Measurements from ENCODE around the gene SLC37A1.
"Not testable (repeated sequence)": the region's sequence is repeated elsewhere in the genome, so short reads cannot be mapped to it uniquely, and the experiment has no call there.

SLC37A1 gene

DNA sequence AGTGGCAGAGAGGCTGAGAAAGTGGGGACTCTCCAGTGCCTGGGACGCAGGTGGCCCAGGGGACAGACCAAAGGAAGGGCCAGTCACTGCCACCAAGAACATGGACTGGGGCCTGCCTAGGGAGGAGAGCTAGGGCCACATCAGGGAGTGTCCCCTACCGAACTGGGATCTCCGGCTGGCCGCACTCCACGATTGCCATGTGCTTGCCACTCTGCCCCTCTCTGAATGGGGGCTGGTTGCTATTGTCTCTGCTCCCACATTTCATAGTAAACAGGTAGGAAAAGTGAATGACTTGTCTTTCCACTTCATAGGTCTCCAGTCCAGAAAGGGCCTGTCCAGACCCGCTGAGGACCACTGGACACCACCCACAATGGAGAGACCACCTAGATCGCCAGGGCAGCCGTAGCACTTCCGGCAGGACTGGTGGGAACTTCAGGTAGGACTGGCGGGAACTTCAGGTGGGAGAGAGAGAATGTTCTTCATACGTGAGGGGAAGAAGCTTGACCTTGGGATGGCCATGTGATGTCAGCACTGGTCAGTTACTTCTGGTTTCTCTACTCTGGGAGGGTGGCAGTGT, 84.6 kb downstream of the SLC37A1 start:
- DNase-seq = no peak

DNA sequence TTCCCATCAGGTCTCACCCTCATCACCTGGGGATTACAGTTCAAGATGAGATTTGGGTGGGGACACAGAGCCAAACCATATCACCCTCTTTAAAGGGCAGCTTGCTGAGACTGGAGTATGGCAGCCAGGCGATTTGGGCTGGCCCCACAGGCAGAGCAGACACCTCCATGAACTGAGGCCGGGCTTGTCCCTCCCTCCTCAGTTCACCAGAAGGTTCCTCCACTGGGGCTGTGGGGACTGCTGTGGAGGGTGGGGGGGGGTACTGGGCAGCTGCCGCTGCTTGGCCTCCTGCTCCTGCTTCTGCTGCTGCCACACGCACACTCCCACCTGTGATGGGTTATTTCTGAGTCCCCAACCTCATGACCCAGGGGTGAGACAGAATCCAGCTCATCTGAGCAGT, 85.8 kb downstream of the SLC37A1 start:
- DNase-seq = no peak

DNA sequence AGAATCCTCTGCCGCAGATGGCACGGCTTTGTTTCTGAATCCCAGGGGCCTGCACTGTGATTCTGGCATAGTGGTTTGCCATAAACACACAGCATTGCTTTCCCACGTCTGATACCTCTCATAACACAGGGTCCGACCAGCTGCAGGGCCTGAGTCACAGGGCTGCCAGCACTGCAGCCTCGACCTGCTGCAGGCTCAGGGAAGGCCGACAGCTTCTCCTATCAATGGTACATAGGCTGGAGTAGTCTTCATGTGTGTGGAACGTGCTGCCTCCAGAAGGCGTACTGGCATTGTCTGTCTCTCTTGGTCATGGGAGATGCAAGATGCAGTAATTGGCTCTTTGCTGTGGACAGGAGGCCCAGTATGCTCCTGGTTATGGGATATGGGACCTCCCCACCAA, 86.3 kb downstream of the SLC37A1 start:
- DNase-seq = no peak

DNA sequence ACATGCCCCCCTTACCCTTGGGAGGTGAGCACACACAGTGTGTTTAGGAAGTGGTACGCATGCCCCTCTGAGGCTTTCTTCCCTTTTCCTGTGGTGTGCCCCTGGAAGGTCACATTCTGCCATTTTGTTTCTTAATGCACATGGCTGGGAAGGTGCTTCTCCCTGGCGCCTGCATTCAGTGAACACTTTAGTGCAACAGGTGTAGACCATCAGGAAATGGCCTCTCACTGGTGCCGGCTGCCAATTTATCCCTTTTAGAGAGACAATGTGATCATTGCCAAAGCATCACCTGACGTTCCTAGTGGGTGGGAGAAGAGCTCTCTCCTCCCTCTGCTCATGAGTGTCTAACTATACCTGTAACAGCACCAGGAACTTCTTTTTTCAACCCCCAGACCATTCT, 88.0 kb downstream of the SLC37A1 start:
- DNase-seq = no peak

DNA sequence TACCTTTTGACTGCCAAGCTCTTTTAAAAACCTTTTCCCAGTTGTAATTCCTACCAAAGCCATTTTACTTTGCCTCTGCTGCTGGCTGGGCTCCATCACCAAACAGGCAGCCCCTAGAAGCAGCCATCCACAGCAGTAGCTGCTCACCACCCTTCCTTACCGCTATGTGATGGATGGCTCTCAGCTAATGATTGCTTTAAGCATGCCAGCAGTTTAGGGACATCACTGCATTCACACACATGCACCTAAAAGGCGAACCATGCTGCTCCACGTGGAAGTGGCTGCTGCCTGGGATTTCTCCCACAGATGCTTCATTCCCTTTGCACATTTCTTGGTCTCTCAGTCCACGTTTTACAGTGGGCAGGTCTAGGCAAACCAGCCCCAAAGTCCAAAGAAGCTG, 93.5 kb downstream of the SLC37A1 start:
- no peak for DNase-seq

GRCh38 chr21:42607525-42608102, 94.0 kb downstream of the SLC37A1 start:
- DNase-seq = no peak

- DNase-seq = no peak
These were observed 94.8 kb downstream of the SLC37A1 start for GRCh38 chr21:42608446-42608845.

- no peak for DNase-seq
These were observed 96.2 kb downstream of the SLC37A1 start for GRCh38 chr21:42609811-42610210.

DNA sequence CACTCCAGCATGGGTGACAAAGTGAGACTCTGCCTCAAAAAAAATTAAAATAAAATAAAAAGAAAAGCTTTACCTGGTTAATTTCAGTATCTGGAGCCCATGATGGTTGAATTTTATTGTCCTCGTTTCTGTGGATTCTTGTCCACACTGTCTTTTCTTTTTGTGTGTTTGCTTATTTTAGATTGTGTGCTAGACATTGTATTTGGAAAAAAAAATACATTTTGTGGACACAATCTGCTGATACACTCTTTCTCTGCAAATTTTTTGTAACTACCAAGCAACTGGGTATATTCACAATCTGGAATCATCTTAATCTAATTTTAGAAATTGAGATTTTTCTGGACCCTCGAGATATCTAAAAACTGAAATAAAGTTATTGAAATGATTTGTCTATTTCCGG, 98.2 kb downstream of the SLC37A1 start:
- no peak for DNase-seq

DNA sequence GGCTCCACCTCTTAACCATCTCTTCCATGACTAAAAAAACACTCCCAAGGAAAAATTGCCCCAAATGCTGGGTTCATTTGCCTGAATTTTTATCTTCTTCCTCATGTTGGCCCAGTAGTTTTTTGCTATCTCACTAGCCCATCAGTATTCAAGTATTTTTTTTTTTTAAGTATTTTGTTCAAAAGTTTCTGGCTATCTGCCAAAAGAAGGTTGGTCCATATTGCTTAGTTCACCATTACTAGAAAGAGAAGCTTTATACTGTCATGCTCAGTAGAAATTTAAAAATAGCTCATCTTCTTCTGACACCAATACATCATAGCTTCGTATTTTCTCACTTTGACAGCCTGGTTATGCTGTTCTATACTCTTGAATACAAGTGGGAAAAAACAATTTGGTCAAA, 98.7 kb downstream of the SLC37A1 start:
- no peak for DNase-seq

- DNase-seq = no peak
These were observed 100.1 kb downstream of the SLC37A1 start for GRCh38 chr21:42613756-42614155.

GRCh38 chr21:42614396-42614795, 100.7 kb downstream of the SLC37A1 start:
- DNase-seq = no peak

DNA sequence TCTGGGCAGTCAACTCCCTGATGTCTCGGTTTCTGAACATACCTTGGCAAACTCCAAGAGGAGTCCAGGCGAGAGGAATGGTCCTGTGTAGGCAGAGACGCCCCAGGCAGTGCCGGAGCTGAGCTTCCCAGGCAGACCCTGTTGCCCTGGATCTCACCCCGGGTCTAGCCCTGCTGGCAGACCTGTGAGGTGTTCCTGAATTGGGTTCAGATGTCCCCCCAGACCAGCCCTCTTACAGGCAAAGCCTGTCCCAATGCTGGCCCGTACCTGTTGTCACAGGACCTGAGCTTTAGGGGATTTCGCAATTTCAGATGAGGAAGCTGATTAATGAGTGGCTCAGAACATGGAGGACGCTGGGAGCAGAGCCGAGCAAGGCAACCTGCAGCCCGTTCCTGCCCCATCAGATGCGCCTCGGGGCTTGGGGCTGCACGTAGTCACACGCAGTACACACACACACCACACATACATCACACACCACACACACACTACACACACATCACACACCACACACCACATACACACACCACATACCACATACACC, 101.2 kb downstream of the SLC37A1 start:
- no peak for DNase-seq

GRCh38 chr21:42615377-42615776, 101.7 kb downstream of the SLC37A1 start:
- DNase-seq = not testable (repeated sequence)

DNA sequence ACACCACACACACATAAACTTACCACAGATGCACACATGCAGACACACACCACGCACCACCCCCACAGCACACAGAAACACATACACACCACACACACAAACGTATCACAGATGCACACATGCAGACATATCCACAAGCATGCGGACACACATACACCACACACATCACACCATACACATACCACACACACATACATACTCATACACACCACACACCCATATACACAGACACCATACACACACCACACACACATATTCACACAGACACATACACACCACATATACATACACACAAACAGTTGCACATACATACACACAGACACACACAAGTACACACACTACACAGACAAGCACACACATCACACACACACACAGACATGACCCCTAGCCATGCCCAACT, 102.3 kb downstream of the SLC37A1 start:
- no peak for DNase-seq

DNA sequence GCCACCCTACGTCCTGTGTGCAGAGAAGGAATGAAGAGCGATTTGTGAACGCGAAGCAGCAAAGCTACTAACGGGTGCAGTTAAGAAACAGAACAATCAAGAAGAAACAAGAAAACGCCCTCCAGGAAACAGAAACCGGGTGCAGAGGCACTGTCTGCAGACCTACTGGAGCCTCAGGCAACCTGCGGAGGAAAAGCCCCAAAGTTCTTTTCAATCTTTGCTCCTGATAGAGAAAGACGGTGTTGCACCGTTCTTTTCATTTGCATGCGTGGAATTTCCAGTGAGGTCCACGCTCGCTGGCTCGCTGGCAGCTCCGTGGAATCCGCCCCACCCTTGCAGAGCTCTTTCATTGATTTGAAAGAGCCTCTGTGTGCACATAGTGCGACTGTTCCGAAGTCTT, 102.8 kb downstream of the SLC37A1 start:
- no peak for DNase-seq

GRCh38 chr21:42616941-42617340, 103.3 kb downstream of the SLC37A1 start:
- DNase-seq = no peak

DNA sequence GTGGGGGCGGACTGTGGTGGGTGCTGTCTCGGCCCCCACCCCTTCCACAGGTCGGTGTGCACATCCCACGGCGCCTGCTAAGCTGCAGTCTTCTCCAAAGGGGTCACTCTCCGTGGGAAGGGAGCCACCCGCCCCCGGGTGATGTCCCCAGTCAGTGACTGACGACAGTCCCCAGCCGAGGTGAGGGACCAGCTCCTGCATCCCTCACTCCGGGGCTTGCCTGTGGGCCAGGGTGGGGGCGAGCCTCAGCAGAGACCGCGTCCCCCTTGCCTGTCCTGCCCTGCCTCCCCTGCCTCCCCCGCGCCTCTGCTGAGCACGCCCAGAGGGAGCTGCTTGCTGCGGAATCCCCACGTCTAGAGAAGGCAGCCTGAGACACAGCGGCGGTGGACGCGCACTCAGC, 103.8 kb downstream of the SLC37A1 start:
- DNase-seq = no peak

DNA sequence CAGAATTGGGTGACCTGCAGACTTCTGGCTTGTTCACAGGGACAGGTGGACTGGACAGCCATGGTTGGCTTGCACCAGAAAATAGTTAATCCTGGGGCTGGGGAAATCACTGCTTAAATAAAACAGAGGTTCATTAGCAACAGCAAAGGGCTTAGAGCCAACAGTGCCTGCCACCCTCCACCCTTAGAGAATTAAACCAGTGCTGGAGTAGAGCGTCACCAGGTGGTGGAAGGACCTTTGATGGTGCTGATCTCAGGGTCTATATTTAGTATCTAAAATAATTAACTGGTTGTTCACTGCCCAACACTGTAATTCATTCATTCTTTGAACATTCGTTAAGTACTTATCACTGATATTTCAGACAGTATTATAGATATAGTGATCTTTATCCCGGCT, 105.1 kb downstream of the SLC37A1 start:
- no peak for DNase-seq

DNA sequence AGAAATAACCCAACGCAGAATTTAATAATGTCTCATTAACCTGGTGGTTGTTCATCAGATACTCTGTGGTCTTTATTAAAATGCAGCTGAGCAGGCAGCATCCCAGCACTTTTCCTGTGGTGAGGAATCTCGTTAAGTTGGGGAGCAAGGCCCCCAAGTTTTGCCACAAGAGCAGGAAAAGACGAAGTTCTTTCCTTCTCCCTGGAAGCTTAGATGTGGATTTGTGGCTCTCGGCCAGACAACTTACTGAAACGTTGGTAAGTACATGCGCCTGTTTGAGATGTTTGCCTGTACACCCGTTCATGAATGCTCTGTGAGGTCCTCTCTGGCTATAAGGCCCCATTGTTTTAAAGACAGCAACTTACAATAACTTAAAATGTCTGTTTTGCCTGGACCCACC, 105.5 kb downstream of the SLC37A1 start:
- DNase-seq = no peak

DNA sequence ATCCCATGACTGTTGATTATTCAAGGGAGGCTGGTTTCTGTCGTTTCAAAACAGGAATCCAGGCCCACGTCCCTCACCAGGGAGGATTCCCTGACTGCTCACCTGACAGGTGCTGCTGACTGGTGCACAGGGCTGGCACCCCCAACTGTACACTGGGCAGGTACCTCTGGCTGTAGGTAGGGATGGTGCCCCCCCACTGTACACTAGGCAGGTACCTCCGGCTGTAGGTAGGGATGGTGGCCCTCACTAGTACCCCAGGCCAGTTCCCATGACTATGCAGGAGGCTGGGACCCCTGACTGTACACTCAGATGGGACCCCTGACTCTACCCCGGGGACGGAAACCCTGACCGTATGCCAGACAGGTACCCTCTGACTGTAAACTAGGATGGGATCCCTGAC, 106.2 kb downstream of the SLC37A1 start:
- no peak for DNase-seq

- no peak for DNase-seq
These were observed 107.6 kb downstream of the SLC37A1 start for GRCh38 chr21:42621166-42621818.

DNA sequence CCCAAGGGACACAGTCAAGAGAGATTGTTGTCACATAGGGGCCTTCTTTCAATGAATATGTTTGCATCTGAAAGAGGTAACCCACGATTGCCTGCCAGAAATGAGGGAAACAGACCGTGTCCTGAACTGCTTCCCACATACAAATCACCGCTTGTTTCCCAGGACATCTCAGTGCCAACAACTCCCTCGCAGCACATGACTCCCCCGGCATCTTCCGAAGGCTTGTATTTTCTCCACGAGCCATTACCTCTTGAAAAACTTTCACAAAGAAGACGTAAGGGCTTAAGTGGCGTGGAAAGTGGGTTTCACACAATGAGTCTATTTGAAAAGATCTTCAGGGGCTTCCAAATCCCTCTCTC, 108.1 kb downstream of the SLC37A1 start:
- no peak for DNase-seq

GRCh38 chr21:42622284-42622683, 108.6 kb downstream of the SLC37A1 start:
- no peak for DNase-seq

- DNase-seq = no peak
These were observed 110.0 kb downstream of the SLC37A1 start for GRCh38 chr21:42623694-42624093.
